ENCODE results near the gene SH2B2.

DNA sequence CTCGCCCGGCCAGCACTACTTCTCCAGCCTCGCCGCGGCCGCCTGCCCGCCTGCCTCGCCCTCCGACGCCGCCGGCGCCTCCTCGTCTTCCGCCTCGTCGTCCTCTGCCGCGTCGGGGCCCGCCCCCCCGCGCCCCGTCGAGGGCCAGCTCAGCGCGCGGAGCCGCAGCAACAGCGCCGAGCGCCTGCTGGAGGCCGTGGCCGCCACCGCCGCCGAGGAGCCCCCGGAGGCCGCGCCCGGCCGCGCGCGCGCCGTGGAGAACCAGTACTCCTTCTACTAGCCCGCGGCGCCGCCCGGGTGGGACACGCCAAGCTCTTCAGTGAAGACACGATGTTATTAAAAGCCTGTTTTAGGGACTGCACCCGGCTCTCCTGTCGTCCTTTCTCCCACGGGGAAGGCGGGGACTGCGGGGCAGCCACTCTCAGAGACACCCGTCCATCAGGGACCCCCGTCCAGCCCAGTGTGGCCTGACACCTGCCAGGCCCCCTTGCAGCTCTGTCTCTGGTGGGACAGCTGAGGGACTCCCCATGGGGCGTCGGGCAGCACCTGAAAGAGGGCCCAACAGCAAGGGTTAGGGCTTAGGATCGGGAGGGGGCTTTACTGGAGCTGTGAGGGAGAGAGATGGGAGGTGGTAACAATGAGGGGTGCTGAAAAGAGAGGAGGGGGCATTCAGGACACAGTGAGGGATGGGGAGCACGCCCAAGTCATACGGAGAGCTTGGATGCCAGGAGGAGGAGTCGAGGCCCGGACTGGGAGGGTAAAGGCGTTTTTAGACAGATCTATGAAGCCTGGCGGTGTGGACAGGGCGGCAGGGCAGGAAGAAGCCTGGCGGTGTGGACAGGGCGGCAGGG, 34.9 kb downstream of the SH2B2 start:
- TF ChIP-seq CTCF (IDR thresholded peaks at IDR 0.05) (no peak), POLR2A (IDR thresholded peaks at IDR 0.05) (no peak), POLR2AphosphoS5 (IDR thresholded peaks at IDR 0.05) (no peak)
